CD4-positive, alpha-beta T cell treated with Interleukin-6 at 100 ng/mL for 8 hours (primary cell): ENCODE results near the gene TBL1X.
A peak's percentile ranks its signal among the peaks of the same experiment; 100 is the strongest.

Experiments
- DNase-seq: peaks from one replicate; pipeline ENCODE4 v3.0.0-alpha.2; 2020; ENCODE audit warnings: mixed read lengths, low spot score

Gene TBL1X

DNA sequence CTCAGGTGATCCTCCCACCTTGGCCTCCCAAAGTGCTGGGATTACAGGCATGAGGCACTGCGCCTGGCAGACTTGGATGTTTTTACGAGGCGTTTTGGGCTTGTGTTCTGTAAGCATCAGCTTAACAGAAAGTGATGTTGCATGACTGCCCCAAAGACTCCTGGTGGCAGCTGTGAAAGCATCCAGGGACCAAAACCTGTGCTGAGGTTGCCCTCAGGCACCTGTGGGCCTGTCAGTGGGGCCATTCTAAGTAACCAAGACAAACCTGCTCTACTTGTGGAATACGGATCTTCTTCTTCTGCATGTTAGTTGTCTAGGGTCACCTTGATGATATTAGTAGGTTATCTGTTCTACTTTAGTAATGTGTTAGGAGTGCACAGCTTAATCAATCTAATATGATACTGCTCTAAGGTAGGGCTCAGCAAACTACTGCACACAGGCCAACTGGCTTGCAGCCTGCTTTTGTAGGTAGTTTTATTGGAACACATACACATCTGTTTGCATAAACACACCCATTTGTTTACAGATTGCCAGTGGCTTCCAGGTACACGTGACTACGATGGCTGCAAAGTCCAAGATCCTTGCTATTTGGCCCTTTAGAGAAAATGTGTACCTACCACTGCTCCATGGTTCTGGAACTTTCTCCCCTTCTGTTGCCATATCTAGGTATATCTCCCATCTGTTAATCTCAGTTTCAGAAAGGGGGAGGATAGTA is 164.1 kb downstream of the TBL1X start:
- DNase-seq, result no peak

DNA sequence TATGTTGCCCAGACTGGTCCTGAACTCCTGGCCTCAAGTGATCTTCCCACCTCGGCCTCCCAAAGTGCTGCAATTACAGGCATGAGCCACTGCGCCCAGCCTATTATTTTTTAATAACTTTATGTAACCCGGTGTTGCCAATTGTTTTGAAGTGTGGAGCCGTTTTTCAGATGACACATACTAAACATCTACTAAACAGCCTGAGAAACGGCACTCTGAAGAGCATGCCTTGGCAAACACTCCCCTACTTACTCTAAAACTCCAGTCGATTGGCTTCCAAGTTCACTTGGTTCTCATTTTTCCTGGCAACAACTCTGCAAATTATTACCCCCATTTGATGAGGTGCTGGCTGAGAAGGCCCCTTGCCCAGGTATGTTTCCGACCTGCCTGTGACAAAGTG is 169.7 kb downstream of the TBL1X start:
- no peak for DNase-seq

DNA sequence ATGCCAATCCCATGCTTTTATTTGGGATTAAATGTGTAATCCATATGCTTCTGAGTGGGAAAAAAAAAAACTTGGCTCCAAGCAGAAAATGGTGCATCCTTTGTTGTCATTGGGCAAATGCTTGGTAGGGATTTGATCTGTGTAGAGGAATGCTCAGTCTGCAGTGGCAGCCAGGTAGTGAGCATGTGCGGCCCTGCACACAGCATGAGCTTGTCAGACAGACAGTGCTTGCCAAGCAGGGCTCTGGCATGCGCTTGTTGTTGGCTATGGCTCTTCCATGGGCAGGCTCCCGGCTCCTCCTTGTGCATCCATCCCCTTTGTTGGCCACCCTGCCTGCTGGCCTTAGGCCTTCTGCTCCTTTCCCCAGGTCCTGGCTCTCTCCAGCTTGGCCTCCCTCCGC is 170.5 kb downstream of the TBL1X start:
- DNase-seq, result no peak

DNA sequence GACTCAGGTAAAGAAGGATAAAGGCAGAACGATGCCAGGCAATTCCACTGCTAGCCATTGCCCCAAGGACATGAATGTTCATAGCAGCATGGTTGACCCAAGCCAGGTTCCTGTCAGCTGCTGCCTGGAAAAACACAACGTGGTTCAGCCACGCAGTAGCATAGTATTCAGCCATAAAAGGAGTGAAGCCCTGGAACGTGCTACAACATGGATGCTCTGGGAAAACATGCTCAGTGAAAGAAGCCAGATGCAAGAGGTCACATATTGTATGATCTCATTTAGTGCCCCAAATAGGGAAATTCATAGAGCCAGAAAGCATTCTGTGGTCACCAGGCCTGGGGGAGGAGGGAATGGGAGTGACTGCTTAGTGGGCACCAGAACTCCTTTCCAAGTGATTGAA is 170.9 kb downstream of the TBL1X start:
- no peak for DNase-seq

DNA sequence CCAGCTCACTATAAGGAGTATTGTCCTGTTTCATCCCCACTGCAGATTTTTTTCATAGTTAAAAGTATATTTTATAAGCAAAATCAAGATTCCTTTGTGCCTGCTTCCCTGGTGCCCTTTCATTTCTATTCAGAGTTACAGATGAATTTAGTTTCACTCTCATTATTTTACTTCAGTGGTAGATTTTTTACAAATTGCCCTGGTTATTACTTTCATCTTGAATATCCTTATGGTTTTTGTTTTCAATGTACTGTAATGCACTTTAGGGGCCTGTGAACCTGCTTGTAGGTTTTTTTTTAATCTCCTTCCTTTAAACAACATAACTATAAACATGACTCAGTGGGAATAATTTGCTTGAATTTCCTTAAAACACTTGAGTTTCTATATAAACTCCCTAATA is 174.0 kb downstream of the TBL1X start:
- DNase-seq, result no peak

DNA sequence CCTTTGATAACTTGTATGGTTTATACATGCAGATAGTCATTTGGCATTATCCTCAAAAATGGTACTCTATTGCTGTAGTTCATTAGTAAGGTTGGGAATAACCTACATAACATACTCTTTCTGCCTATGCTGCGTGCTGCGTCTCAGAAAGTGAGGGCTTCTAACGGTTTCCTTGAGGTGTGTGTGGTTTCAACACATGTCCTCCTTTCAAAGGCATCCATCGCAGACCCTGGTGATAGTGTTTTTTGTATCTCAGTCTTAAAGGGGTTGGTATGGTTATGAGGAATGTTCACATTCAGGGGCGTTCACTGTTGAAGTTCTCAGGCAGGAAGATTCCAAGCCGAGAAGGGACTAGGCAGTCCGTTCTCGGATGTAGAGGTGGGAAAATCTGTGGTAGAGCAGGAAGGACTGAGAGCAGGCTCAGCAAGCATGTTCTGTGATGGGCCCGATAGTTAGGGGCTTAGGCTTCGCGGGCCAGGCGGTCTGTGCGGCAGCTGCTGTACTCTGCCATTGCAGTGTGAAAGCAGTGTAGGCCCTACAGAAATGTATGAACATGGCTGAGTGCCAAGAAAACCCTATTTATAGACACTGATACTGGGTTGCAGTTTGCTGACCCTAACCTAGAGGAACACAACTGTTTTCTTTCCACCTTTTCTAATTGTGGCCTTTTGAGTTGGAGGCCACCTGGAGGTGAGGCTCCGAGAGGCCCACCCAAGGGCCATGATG is 177.6 kb downstream of the TBL1X start:
- no peak for DNase-seq

DNA sequence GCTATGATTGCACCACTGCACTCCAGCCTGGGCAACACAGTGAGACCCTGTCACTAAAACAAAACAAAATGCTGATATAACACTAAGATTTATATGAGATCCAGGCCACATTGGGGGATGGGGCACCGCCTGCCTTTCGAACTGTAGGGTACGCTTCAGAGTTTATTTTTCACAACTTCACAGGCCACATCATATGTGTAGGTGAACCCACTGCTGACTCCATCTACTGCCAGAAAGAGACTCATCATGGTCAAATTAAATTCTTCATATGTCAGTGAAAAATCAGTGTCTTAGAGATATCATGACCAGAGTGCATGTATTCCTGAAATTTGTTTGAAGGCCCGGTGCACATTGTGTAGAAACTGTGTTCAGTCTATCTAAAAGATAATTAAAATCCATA is 178.9 kb downstream of the TBL1X start:
- DNase-seq, result no peak

DNA sequence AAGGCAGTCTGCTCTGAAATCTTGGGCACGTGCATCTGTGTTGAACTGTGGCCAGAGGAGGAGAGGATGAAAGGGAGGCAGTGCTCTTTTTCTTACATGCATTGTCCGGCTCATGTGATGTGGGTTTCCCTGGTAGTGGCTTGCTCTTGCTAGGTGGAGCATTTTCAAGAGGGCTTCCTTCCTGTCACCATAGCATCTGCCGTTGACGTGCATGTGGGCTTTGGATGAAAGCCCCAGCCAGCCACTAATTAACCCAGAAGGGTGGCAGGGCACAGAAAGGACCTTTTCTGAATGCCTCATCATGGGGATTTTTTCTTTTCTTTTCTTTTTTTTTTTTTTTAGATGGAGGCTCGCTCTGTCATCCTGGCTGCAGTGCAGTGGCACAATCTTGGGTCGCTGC is 179.5 kb downstream of the TBL1X start:
- peak; percentile 12 for DNase-seq

DNA sequence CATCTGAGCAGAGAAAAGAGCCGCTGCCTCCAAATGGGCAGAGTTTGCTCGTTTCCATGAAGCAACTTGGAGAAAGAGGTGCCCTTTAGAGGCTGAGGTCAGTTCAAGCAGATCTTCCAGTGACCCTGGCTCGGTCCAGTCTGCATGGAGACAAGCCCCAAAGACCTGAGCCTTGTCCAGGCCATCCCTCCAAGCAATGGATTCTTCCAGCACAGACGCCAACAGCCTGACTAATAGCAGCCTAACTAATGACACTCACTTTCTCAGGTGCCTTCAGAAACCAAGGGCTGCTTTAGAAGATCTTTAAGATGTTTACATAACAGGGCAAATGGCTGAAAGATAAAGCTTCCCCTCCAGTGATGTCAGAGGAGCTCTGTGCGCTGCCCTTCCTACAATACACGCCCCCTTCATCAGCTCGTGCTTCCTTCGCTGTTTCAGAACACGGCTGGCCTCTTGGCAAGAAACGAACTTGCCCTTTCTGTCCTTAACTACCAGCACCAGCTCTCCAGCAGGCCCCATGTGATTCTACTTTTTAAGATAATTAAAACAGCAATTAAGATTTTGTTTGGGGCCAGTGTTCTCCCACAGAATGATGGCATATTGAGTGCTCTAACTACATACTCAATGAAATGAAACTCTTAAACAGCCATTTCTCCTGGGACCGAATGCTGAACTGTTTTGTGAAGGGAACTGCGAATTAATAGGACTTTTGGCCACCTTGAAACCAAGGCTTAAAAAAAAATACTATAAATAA is 181.8 kb downstream of the TBL1X start:
- no peak for DNase-seq

DNA sequence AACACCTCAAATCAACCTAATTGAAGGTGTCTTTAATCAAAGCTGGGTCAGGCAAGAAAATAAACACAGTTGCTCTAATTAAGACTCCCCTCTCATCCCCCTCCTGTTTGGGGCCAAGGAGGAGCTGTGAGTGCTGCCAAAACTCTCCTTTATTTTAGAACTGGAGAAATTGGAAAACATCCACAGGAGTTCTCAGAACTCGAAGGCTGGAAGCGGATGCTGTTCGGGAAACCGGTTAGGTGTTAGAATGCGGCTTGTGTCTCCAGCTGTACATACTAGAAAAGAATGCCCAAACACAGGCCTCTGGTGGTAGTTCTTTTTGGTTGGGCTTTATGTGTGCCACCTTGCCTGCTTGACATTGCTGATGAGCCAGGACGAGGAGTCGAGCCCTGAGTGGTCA is 182.6 kb downstream of the TBL1X start:
- no peak for DNase-seq

DNA sequence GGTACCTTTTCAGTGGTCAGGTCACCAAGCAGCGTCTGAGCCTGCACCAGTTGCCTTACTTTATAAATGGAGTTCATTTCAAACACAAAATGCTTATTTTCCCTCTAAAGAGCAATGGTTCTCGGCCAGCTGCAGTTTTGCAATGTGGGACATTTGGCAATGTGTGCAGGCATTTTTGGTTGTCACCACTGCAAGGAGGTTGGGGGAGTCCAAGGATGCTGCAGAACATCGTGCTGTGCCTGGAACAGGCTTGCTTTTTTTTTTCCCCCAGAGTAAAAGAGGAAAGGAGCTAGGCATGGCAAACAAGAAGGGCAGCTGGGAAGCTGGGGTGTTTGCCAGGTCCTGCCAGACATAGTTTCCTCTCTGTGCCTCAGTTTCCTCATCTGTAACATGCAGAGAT is 185.2 kb downstream of the TBL1X start:
- no peak for DNase-seq

DNA sequence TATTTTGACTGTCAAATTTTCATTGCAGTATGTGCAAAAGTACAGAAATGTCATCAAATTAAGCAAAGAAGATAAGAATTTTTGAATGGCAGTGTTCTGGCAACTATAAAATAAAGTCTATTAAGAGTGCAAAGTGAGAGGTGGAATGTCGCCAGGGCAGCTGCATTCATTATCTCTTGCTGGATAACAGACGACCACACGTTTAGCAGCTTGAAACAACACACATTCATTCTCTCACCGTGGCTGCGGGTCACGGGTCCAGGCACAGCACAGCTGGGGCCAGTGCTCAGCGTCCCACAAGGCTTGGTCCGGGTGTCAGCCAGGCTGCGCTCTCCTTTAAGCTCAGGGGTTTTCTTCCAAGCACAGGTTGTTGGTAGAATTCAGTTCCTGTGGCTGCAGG is 186.9 kb downstream of the TBL1X start:
- DNase-seq, result no peak

DNA sequence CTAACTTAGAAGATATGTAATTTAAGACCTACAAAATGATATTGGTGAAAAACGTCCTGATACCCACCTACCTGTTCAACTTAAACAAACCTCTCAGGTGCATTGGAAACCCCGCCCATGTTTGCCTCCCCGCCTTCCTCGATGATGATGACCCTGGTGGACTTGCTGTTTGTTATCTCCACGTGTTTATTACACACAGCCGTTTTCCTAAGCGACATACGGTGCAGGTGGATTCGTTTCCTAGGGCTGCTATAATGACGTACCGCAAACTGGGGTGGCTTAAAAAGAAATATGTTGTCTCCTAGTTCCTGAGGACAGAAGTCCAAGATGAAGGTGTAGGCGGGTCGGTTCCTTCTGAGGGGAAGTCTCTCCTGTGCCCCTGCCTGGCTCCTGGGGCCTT is 190.1 kb downstream of the TBL1X start:
- DNase-seq, result no peak

DNA sequence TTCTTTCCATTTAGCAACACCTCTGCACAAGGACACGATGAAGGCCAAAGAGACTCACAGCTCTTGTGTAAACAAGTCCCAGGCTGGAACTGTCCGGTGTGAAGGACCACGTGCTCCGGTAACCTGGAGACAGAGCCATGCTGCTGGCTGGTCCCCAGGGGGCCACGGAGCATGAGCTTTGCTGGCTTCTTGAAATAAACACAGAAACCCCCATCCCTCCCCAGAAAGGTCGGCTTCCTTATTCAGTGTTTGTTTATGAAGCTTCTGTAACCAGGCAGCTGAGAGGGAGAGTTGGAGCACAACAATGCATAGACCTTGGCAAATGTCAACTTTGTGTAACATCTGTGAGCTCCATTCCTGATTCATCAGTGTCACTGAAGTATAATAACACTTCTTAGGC is 191.4 kb downstream of the TBL1X start:
- DNase-seq, result no peak

DNA sequence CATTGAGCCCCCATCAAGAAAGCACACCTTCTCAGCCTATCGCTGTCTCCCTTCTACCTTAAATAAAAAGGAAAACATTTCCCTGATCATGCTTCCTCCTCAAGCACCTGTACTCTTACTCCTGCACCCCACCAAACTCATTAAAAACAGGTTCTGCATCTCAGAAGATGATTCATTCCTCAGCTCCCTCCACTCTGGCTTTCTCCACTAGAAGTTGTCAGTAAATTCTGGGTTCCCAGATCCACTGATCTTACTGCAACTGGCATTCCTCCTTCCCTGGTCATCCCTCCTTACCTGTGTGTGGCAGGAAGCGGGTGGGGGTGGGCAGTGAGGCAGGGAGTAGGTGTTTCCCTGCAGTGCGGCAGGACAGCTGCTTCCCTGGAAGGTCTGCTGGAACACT is 192.0 kb downstream of the TBL1X start:
- DNase-seq, result no peak

DNA sequence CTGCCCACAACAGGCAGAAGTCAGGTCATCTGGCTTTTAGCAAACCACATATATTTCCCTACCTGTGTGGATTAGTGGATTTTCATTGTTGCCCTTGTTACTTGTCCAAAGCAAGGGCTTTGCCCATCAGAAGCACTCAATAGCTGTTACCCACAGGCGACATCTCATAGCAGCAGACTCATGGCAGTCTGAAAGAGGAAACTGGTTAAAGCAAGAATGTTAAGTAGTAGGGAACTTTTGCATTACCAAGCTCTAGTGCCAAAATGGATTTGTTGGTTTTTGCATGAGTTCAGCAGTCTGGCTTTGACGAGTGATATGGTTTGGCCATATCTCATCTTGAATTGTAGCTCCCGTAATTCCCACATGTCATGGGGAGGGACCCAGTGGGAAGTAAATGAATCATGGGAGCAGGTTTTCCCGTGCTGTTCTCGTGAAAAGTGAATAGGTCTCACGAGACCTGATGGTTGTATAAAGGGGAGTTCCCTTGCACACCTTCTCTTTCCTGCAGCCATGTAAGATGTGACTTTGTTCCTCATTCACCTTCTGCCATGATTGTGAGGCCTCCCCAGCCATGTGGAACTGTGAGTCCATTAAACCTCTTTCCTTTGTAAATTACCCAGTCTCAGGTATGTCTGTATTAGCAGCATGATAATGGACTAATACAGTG is 192.9 kb downstream of the TBL1X start:
- DNase-seq, result no peak

DNA sequence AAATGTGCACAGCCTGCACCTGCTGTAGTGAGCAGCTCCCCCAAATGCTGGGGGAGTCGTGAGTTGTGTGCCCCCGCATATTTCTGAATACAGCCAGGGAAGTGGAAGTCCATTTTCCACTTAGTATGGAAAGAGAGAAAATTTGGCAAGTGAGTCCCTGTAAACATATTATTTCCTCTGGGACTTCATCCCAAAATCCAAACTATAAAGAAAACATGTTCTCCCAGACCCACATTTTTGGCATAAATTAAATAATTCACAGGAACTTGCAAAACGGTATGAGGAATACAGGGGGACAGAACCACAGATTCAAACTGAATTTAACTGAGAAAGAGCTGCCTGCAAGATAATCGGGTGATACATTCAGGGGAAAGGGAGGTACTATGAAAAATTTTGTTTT is 193.6 kb downstream of the TBL1X start:
- no peak for DNase-seq

DNA sequence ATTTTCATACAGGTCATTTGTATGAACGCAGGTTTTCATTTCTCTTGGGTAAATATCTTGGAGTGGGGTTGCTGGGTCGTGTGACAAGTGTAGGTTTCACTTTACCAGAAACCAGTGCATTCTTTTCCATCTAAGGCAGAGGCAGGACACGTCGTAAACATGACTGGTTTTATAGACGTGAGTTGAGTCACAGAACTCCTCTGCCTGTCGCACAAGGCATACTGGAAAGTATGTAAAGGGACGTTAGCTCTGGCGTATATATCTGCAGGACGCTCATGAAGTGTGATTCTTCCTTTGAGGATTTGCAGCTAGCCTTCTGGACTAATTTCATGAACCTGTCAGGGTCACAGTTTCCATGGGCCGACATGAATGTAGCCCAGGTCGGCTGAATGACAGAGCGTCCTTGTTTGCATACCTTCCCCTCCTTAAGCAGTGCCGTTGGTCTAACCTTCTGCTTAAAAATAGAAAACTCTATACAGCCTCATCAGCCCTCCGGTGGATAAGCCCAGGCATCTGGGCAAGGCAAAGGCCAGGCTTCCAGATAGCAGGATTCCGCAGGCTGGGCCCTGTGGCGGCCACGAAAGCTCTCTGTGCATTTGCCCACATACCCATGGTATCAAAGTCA is 194.8 kb downstream of the TBL1X start:
- no peak for DNase-seq

DNA sequence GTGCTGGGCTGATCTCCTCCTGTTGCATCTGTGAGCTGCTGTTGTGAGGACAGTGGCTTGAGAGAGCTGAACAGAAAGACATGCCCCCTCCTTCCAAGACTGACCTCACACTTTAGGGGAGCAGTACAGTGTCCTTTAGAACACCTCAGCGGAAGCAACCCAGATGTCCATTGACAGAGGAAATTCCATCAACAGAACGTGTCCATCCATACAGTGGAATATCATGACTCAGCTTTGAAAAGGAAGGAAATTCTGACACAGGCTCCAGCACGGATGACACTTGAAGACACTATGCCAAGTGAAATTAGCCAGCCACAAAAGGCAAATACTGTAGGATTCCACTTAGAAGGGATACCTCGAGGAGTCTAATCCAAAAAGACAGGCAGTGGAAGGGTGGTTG is 197.3 kb downstream of the TBL1X start:
- no peak for DNase-seq

DNA sequence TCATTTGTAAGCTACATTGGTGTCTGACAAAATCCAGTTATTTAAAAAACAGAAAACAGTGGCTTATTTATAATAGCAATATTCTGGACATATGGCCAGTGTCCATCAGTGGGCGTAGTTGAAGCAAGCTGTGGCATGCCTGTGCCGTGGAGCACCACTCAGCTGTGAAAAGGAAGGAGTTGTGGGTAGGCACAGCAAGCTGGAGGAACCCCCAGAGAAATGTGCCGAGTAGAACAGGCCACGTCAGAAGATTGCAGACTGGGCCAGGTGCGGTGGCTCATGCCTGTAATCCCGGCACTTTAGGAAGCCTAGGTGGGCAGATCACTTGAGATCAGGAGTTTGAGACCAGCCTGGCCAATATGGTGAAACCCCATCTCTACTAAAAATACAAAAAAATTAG is 198.4 kb downstream of the TBL1X start:
- DNase-seq, result no peak

DNA sequence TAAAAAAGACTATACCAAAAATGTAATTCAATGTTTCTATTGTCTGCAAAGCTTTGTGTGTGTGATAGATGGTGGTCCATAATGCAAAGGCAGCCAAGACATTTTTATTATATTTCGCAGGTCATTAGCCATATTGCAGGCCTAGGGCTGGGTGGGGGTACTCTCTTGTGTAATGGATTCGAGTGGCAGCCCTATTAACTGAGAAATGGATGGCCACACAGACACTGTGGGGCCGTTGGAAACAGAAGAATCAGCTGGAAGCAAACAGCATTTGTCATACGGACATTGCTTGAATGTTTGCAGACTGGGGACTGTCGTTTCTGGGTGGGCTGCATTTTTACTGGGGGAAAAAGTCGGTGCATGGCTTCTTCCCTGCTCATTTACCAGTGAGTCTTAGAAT is 199.4 kb downstream of the TBL1X start:
- no peak for DNase-seq

DNA sequence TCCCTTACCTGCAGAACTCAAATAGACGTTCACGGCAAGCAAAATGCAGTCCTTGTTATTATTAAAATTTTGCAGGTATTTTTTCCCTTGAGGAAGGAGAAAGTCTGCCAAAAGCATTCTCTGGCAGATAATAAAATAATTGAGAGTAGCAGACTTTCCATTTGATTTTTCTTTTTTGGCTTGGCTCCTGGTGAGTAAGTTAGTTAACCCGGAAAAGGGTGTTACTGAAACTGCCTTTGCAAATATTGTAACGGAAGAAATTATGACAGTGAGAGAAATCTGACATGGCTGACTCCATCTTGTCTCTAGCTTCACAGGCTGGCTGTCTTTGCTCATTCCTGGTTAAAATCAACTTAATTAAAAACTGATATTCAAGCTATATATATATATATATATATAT is 200.3 kb downstream of the TBL1X start:
- DNase-seq, result no peak
